ENCODE results near the gene MAD1L1.

DNA sequence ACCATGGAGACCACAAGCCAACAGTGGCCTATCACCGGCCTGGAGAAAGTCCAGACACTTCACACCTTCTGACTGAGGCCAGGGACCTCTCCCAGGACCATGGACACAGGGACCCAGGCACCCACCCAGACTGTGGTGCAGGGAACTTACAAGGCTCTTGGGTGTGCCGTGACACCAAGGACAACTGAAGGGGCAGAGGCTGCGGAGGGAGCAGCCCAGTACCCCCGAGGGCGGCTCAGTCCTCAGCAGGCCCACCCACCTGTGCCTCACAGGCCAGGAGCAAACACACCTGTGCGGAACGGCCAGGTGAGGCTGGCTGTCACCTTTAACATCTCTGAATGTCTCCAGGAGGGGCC lies 182.3 kb downstream of the MAD1L1 start:
- TF ChIP-seq, protein P1, sequence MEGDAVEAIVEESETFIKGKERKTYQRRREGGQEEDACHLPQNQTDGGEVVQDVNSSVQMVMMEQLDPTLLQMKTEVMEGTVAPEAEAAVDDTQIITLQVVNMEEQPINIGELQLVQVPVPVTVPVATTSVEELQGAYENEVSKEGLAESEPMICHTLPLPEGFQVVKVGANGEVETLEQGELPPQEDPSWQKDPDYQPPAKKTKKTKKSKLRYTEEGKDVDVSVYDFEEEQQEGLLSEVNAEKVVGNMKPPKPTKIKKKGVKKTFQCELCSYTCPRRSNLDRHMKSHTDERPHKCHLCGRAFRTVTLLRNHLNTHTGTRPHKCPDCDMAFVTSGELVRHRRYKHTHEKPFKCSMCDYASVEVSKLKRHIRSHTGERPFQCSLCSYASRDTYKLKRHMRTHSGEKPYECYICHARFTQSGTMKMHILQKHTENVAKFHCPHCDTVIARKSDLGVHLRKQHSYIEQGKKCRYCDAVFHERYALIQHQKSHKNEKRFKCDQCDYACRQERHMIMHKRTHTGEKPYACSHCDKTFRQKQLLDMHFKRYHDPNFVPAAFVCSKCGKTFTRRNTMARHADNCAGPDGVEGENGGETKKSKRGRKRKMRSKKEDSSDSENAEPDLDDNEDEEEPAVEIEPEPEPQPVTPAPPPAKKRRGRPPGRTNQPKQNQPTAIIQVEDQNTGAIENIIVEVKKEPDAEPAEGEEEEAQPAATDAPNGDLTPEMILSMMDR (IDR thresholded peaks at IDR 0.05): no peak
- no peak for TF ChIP-seq POLR2A (IDR thresholded peaks at IDR 0.05)
